CD14-positive monocyte (primary cell): ENCODE data around the gene AAGAB. TPM values are rescaled to one million over a fixed set of nuclear protein-coding genes. Genes with fewer than 3 reads are reported as not detected.

Experiments
- DNase-seq, 3 donors: peaks; one replicate each; pipeline ENCODE4 v3.0.0-alpha.2; 2011 to 2022
- H2AFZ ChIP-seq: 2 replicates; pipeline ENCODE4 v1.6.0; 2012; ENCODE audit warnings: mild to moderate bottlenecking, low read depth, low read length, inconsistent platforms; ENCODE audit not compliant: insufficient read depth, poor library complexity, severe bottlenecking
- H3K27ac ChIP-seq, 2 donors: 1 replicate in 1 of 2; 2 replicates in 1 of 2; pipeline ENCODE4 v1.5.1; 2012 to 2013; ENCODE audit warnings: low read length in 2 of 2, control low read depth in 1 of 2, inconsistent platforms in 1 of 2, low read depth in 1 of 2, mild to moderate bottlenecking in 1 of 2
- H3K27me3 ChIP-seq, 2 donors: one replicate each; pipeline versions ENCODE4 v1.6.0 to v1.6.1; 2011 to 2013; ENCODE audit warnings: low read length in 2 of 2; ENCODE audit not compliant: control insufficient read depth in 2 of 2, insufficient read depth in 2 of 2
- H3K36me3 ChIP-seq, 2 donors: replicated peaks in 1 of 2; 1 replicate in 1 of 2; 2 replicates in 1 of 2; pipeline versions ENCODE4 v1.5.1 to v1.6.1; 2012 to 2013; ENCODE audit warnings: low read length in 2 of 2, control low read depth in 1 of 2, inconsistent platforms in 1 of 2, mild to moderate bottlenecking in 1 of 2; ENCODE audit not compliant: insufficient read depth in 2 of 2, control insufficient read depth in 1 of 2
- H3K4me1 ChIP-seq, 2 donors: 1 replicate in 1 of 2; 2 replicates in 1 of 2; pipeline versions ENCODE4 v1.5.1 to v1.6.1; 2012 to 2013; ENCODE audit warnings: low read length in 2 of 2, control low read depth in 1 of 2, inconsistent platforms in 1 of 2, mild to moderate bottlenecking in 1 of 2, moderate library complexity in 1 of 2; ENCODE audit not compliant: insufficient read depth in 2 of 2, control insufficient read depth in 1 of 2
- H3K4me2 ChIP-seq: replicated peaks from 2 replicates; pipeline ENCODE3; 2012; ENCODE audit warnings: low read length, moderate library complexity, mild to moderate bottlenecking; ENCODE audit not compliant: poor library complexity, severe bottlenecking; ENCODE audit errors: extremely low read depth
- H3K4me3 ChIP-seq, 3 experiments: fragments of 200-600 bp in 1 of 3; sonication (generic) in 1 of 3; replicated peaks in 1 of 3; 1 replicate in 2 of 3; 2 replicates in 1 of 3; pipeline ENCODE4 v1.5.1; 2011 to 2013; ENCODE audit warnings: low read length in 3 of 3, mild to moderate bottlenecking in 3 of 3, control low read depth in 2 of 3, low read depth in 2 of 3, inconsistent platforms in 1 of 3, moderate library complexity in 1 of 3
- H3K79me2 ChIP-seq: 2 replicates; pipeline ENCODE4 v1.6.0; 2012; ENCODE audit warnings: mild to moderate bottlenecking, control low read depth, inconsistent platforms, low read length, moderate library complexity; ENCODE audit not compliant: insufficient read depth
- H3K9ac ChIP-seq: 2 replicates; pipeline ENCODE4 v1.6.0; 2017; ENCODE audit warnings: low read length, mild to moderate bottlenecking; ENCODE audit not compliant: insufficient read depth, poor library complexity, severe bottlenecking
- H3K9me3 ChIP-seq, 2 donors: replicated peaks in 1 of 2; 1 replicate in 1 of 2; 2 replicates in 1 of 2; pipeline versions ENCODE4 v1.5.1 to v1.6.1; 2012 to 2013; ENCODE audit warnings: low read length in 2 of 2, control low read depth in 1 of 2; ENCODE audit not compliant: control insufficient read depth in 1 of 2, insufficient read depth in 1 of 2
- H4K20me1 ChIP-seq: 2 replicates; pipeline ENCODE4 v1.6.0; 2012; ENCODE audit warnings: mild to moderate bottlenecking, low read length, control low read depth, moderate library complexity; ENCODE audit not compliant: insufficient read depth
- H3K27ac Mint-ChIP-seq, 7 donors: one replicate each; pipeline ENCODE4 v1.8.0; 2020; ENCODE audit warnings: mild to moderate bottlenecking in 7 of 7, mixed read lengths in 7 of 7, moderate library complexity in 6 of 7, inconsistent platforms in 2 of 7
- H3K27me3 Mint-ChIP-seq, 3 donors: one replicate each; pipeline ENCODE4 v1.8.0; 2021 to 2022; ENCODE audit warnings: low read depth in 3 of 3, mild to moderate bottlenecking in 3 of 3, mixed read lengths in 3 of 3, moderate library complexity in 3 of 3, inconsistent platforms in 1 of 3
- H3K36me3 Mint-ChIP-seq, 2 donors: one replicate each; pipeline ENCODE4 v1.8.0; 2020; ENCODE audit warnings: mixed read lengths in 2 of 2, inconsistent platforms in 1 of 2, mild to moderate bottlenecking in 1 of 2
- H3K4me1 Mint-ChIP-seq: one replicate; pipeline ENCODE4 v1.8.0; 2020; ENCODE audit warnings: mild to moderate bottlenecking, mixed read lengths
- H3K4me3 Mint-ChIP-seq, 2 donors: one replicate each; pipeline ENCODE4 v1.8.0; 2020; ENCODE audit warnings: mild to moderate bottlenecking in 2 of 2, mixed read lengths in 2 of 2, moderate library complexity in 1 of 2
- H3K9me3 Mint-ChIP-seq, 7 donors: one replicate each; pipeline ENCODE4 v1.8.0; 2020 to 2022; ENCODE audit warnings: mixed read lengths in 7 of 7, mild to moderate bottlenecking in 6 of 7, moderate library complexity in 6 of 7, inconsistent platforms in 2 of 7
- WGBS: methylation state at CpG from one replicate; pipeline ENCODE4 v1.1.5; 2013; ENCODE audit warnings: missing lambda C conversion rate; ENCODE audit not compliant: insufficient coverage; 5-methylcytosine and 5-hydroxymethylcytosine counted together
- intact Hi-C, 2 donors: fragments of 100-400 bp; cut with micrococcal nuclease; formaldehyde crosslinking; loops; one replicate each; pipeline versions ENCODE4 v1.15.0 to v1.15.1; 2023
- polyA plus RNA-seq, 3 donors: library from polyadenylated mRNA; depleted of rRNA in 1 of 3; unstranded in 2 of 3; stranded (reverse) in 1 of 3; fragments of 300-500 nt in 2 of 3; fragments of >200 nt in 1 of 3; fragmentation: Illumina TruSeq in 2 of 3; gene quantifications; 1 replicate in 2 of 3; 2 replicates in 1 of 3; pipeline ENCODE4 v1.2.3, GENCODE V29; 2012 to 2021
- TF ChIP-seq, protein P1 (sequence below): fragments of 200-600 bp; IDR thresholded peaks from one replicate; pipeline ENCODE4 v1.8.0; 2022; ENCODE audit warnings: antibody characterized with exemption, mild to moderate bottlenecking

AAGAB gene
- polyA plus RNA-seq, 3 donors, result 11.2 to 40.4 (median 30.1) TPM

DNA sequence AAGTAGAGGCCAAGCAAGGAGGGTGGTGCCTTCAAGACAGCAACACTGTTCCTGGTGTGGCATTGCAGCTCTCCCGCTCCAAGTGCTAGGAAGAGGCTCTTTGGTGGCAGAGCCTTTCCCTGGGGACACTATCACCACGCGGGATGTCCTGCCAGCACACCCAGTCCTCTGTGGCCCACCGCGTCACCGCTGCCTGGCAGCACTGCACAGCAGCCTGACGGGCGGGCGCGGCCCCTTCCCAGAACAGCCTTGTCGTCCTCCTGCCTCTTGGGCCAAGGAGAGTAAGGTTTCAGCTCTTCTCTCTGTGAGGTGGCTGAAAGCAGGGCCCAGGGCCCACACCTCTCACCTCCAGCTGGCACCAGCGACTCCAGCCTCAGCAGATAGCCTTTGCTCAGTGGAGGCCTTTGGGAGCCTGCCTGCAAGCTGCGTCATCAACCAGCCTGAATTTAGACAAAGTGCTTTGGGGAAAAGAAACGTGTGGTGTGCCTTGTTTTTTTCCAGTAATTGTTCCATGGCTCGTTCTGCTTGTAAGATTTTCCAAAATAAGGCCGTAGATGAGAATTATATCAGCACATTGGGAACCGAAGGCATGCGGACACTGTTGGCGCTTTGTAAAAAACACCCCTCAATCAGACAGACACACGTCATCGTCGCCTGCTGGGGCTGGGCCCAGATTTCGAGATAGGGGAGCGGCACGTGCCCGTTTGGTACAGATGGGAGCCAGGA is 65.0 kb downstream of the AAGAB start:
- H3K4me2 ChIP-seq, result no peak overlapping the region
- H3K27me3 Mint-ChIP-seq, result peaks cover 0 to 2% (median 2%) of the 10 kb centered on the region in 3 donors
- H3K9ac ChIP-seq, result no peak overlapping the region
- no peak overlapping the region for H3K4me3 ChIP-seq
- H3K27ac ChIP-seq, result peak overlapping the region in 1 of 2 donors; percentile 44
- H3K79me2 ChIP-seq, result no peaks in the 10 kb centered on the region
- TF ChIP-seq, protein P1, sequence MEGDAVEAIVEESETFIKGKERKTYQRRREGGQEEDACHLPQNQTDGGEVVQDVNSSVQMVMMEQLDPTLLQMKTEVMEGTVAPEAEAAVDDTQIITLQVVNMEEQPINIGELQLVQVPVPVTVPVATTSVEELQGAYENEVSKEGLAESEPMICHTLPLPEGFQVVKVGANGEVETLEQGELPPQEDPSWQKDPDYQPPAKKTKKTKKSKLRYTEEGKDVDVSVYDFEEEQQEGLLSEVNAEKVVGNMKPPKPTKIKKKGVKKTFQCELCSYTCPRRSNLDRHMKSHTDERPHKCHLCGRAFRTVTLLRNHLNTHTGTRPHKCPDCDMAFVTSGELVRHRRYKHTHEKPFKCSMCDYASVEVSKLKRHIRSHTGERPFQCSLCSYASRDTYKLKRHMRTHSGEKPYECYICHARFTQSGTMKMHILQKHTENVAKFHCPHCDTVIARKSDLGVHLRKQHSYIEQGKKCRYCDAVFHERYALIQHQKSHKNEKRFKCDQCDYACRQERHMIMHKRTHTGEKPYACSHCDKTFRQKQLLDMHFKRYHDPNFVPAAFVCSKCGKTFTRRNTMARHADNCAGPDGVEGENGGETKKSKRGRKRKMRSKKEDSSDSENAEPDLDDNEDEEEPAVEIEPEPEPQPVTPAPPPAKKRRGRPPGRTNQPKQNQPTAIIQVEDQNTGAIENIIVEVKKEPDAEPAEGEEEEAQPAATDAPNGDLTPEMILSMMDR, result no peak
- H2AFZ ChIP-seq, result no peak overlapping the region
- no peaks in the 10 kb centered on the region for H3K27me3 ChIP-seq
- peaks cover 19% of the 10 kb centered on the region for H3K4me1 Mint-ChIP-seq
- H3K36me3 Mint-ChIP-seq, result peaks cover 92% of the 10 kb centered on the region in 2 donors
- intact Hi-C loops, result loop anchor here in 1 of 2 donors (5.0 kb wide), 1 partner anchor 37 kb away; no protein-coding TSS in a partner anchor
- no peaks in the 10 kb centered on the region for H3K9me3 Mint-ChIP-seq
- DNase-seq, result no peak
- peaks cover 84 to 97% of the 10 kb centered on the region in 2 donors for H3K36me3 ChIP-seq
- WGBS, result 95% methylated on average over 18 of the region's 26 CpGs
- peak overlapping the region in 3 of 7 donors; percentile 26 to 55 (median 31) for H3K27ac Mint-ChIP-seq
- peaks cover 10 to 16% of the 10 kb centered on the region in 2 donors for H3K4me1 ChIP-seq
- no peak overlapping the region for H3K4me3 Mint-ChIP-seq
- H4K20me1 ChIP-seq, result no peaks in the 10 kb centered on the region
- no peaks in the 10 kb centered on the region for H3K9me3 ChIP-seq

DNA sequence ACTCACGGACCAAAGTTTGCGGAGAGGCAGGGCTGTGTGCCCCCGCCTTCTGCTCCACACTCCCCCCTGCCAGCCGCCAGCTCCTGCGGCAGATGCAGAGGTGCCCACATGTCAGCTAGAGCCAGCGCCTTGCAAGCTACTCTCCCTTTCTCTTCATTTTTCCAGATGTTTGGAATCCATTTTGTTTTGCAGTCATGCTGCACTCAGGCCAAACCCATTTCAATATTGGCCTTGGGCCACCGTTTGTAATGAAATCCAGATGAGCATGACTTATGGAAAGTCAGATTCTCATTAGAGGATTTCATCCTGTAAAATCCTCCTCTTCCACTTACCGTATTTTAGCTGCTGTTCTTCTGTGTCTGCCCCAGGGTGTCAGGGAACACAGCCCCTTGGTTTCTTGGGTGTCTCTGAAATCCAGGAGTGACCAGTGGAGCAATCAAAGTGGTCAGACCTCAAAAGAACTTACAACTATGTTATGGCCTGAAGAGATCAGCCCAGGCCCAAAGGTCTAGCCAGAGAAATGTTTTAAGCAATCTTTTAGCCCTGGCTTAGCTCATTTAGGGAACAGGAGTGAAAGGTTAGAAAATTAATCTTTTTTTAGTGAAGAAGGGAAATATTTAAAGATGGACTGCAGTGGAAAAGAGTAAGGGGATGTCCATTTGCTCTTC is 65.8 kb downstream of the AAGAB start:
- over 99% methylated on average over 8 of the region's 8 CpGs for WGBS
- Mint-ChIP-seq H3K4me1 (peaks cover 19% of the 10 kb centered on the region), H3K9me3 (no peaks in the 10 kb centered on the region), H3K36me3 (peaks cover 93 to 96% of the 10 kb centered on the region in 2 donors), H3K4me3 (no peak overlapping the region), H3K27me3 (peaks cover 0 to 2% (median 2%) of the 10 kb centered on the region in 3 donors), H3K27ac (peak overlapping the region in 2 of 7 donors; percentile 55 to 67)
- H3K9me3 ChIP-seq, result no peaks in the 10 kb centered on the region
- H3K27ac ChIP-seq, result peak overlapping the region in 1 of 2 donors; percentile 44
- DNase-seq, result no peak
- peaks cover 10 to 16% of the 10 kb centered on the region in 2 donors for H3K4me1 ChIP-seq
- H3K27me3 ChIP-seq, result no peaks in the 10 kb centered on the region
- H3K36me3 ChIP-seq, result peaks cover 83 to 97% of the 10 kb centered on the region in 2 donors
- no peak overlapping the region for H2AFZ ChIP-seq
- H3K79me2 ChIP-seq, result no peaks in the 10 kb centered on the region
- intact Hi-C loops, result loop anchor here in 1 of 2 donors (5.0 kb wide), 1 partner anchor 36 kb away; no protein-coding TSS in a partner anchor
- H4K20me1 ChIP-seq, result no peaks in the 10 kb centered on the region
- H3K9ac ChIP-seq, result no peak overlapping the region
- H3K4me3 ChIP-seq, result no peak overlapping the region
- no peak overlapping the region for H3K4me2 ChIP-seq
- TF ChIP-seq, protein P1, result no peak
